Activated CD4-positive, alpha-beta memory T cell treated with anti-CD3 and anti-CD28 coated beads for 36 hours (primary cell): ENCODE measurements around the gene CCDC3. TPM values are rescaled to one million over a fixed set of nuclear protein-coding genes. Genes with fewer than 3 reads are reported as not detected.
A peak's percentile ranks its signal among the peaks of the same experiment; 100 is the strongest.

ENCODE experiments used
- CTCF ChIA-PET: fragments of 350-600 bp; sonication (Branson Sonifier 250); formaldehyde crosslinking; loops from one replicate; lab custom pipeline; 2021; ENCODE audit warnings: antibody characterized with exemption, inconsistent platforms; lab: Charles Lee
- POLR2A ChIA-PET: fragments of 350-600 bp; sonication (Branson Sonifier 250); formaldehyde crosslinking; loops from one replicate; lab custom pipeline; 2021; ENCODE audit warnings: antibody characterized with exemption; lab: Charles Lee
- DNase-seq: peaks from one replicate; pipeline ENCODE4 v3.0.0-alpha.2; 2020
- H3K27ac Mint-ChIP-seq: one replicate; pipeline ENCODE4 v1.8.0; 2021; ENCODE audit warnings: mixed read lengths
- H3K27me3 Mint-ChIP-seq: one replicate; pipeline ENCODE4 v1.8.0; 2021; ENCODE audit warnings: mixed read lengths
- H3K36me3 Mint-ChIP-seq: one replicate; pipeline ENCODE4 v1.8.0; 2021; ENCODE audit warnings: mixed read lengths
- H3K4me1 Mint-ChIP-seq: one replicate; pipeline ENCODE4 v1.8.0; 2021; ENCODE audit warnings: low read depth, mixed read lengths
- H3K4me3 Mint-ChIP-seq: one replicate; pipeline ENCODE4 v1.8.0; 2021; ENCODE audit warnings: mild to moderate bottlenecking, mixed read lengths
- H3K9me3 Mint-ChIP-seq: one replicate; pipeline ENCODE4 v1.8.0; 2021; ENCODE audit warnings: mixed read lengths
- intact Hi-C: fragments of 100-400 bp; cut with micrococcal nuclease; formaldehyde crosslinking; loops from one replicate; pipeline ENCODE4 v1.15.1; 2023
- total RNA-seq, 2 experiments: library from RNA; stranded (reverse); gene quantifications; one replicate each; pipeline ENCODE4 v1.2.3, GENCODE V29; 2021

The CCDC3 gene
- under 1 TPM; 0.34 to 0.45 TPM for total RNA-seq

GRCh38 chr10:13001041-13001886, at the start of gene CCDC3:
Gene CCDC3 (minus strand): TSS chr10:13001713. CDS start chr10:13001570, 143 bp downstream.
- no peaks in the 10 kb centered on the region for H3K36me3 Mint-ChIP-seq
- ChIA-PET CTCF (no interaction called here), POLR2A (no interaction called here)
- intact Hi-C loops = no loop called here
- H3K4me1 Mint-ChIP-seq = peaks cover 3% of the 10 kb centered on the region
- no peaks in the 10 kb centered on the region for H3K9me3 Mint-ChIP-seq
- peaks cover 52% of the 10 kb centered on the region for H3K27me3 Mint-ChIP-seq
- peak within 1 kb of the TSS; percentile 49 for H3K4me3 Mint-ChIP-seq
- DNase-seq = peak; percentile 22
- H3K27ac Mint-ChIP-seq = no peak within 1 kb of the TSS

GRCh38 chr10:13051126-13051694, 49.7 kb upstream of the CCDC3 start:
- Mint-ChIP-seq H3K36me3 (no peaks in the 10 kb centered on the region), H3K4me3 (no peak overlapping the region), H3K27me3 (peaks cover 19% of the 10 kb centered on the region), H3K27ac (no peak overlapping the region), H3K4me1 (no peaks in the 10 kb centered on the region), H3K9me3 (no peaks in the 10 kb centered on the region)
- POLR2A ChIA-PET = no interaction called here
- no peak for DNase-seq
- intact Hi-C loops = no loop called here
- CTCF ChIA-PET = no interaction called here

GRCh38 chr10:13049774-13050420, 48.4 kb upstream of the CCDC3 start:
- Mint-ChIP-seq H3K27ac (no peak overlapping the region), H3K36me3 (no peaks in the 10 kb centered on the region), H3K4me1 (no peaks in the 10 kb centered on the region), H3K27me3 (peaks cover 17% of the 10 kb centered on the region), H3K4me3 (no peak overlapping the region), H3K9me3 (no peaks in the 10 kb centered on the region)
- CTCF ChIA-PET = no interaction called here
- intact Hi-C loops = no loop called here
- POLR2A ChIA-PET = no interaction called here
- DNase-seq = no peak

GRCh38 chr10:13048762-13049161, 47.2 kb upstream of the CCDC3 start:
- Mint-ChIP-seq H3K9me3 (no peaks in the 10 kb centered on the region), H3K36me3 (no peaks in the 10 kb centered on the region), H3K27me3 (peaks cover 17% of the 10 kb centered on the region), H3K27ac (no peak overlapping the region), H3K4me3 (no peak overlapping the region), H3K4me1 (no peaks in the 10 kb centered on the region)
- CTCF ChIA-PET = no interaction called here
- POLR2A ChIA-PET = no interaction called here
- intact Hi-C loops = no loop called here
- DNase-seq = no peak

GRCh38 chr10:13047529-13048206, 46.2 kb upstream of the CCDC3 start:
- Mint-ChIP-seq H3K4me1 (no peaks in the 10 kb centered on the region), H3K4me3 (no peak overlapping the region), H3K27ac (no peak overlapping the region), H3K27me3 (peaks cover 17% of the 10 kb centered on the region), H3K36me3 (no peaks in the 10 kb centered on the region), H3K9me3 (peaks cover 4% of the 10 kb centered on the region)
- no peak for DNase-seq
- intact Hi-C loops = no loop called here
- CTCF ChIA-PET = no interaction called here
- POLR2A ChIA-PET = interaction anchor here (1.0 kb wide), 1 partner anchor 484 kb away, joined by 3 read pairs; no protein-coding TSS in a partner anchor

GRCh38 chr10:13046851-13047528, 45.5 kb upstream of the CCDC3 start:
- intact Hi-C loops = no loop called here
- POLR2A ChIA-PET = interaction anchor here (1.0 kb wide), 1 partner anchor 483 kb away, joined by 3 read pairs; no protein-coding TSS in a partner anchor
- CTCF ChIA-PET = no interaction called here
- DNase-seq = no peak
- Mint-ChIP-seq H3K4me3 (no peak overlapping the region), H3K9me3 (peaks cover 4% of the 10 kb centered on the region), H3K4me1 (no peaks in the 10 kb centered on the region), H3K27ac (no peak overlapping the region), H3K36me3 (no peaks in the 10 kb centered on the region), H3K27me3 (peaks cover 19% of the 10 kb centered on the region)

GRCh38 chr10:13043520-13043919, 42.0 kb upstream of the CCDC3 start:
- peaks cover 4% of the 10 kb centered on the region for H3K9me3 Mint-ChIP-seq
- no peak overlapping the region for H3K4me3 Mint-ChIP-seq
- ChIA-PET POLR2A (no interaction called here), CTCF (no interaction called here)
- H3K4me1 Mint-ChIP-seq = no peaks in the 10 kb centered on the region
- intact Hi-C loops = no loop called here
- H3K36me3 Mint-ChIP-seq = no peaks in the 10 kb centered on the region
- peaks cover 9% of the 10 kb centered on the region for H3K27me3 Mint-ChIP-seq
- DNase-seq = no peak
- no peak overlapping the region for H3K27ac Mint-ChIP-seq

- no peak overlapping the region for H3K27ac Mint-ChIP-seq
- H3K4me1 Mint-ChIP-seq = no peaks in the 10 kb centered on the region
- ChIA-PET POLR2A (no interaction called here), CTCF (interaction anchor here (1.6 kb wide), 1 partner anchor 35 kb away, joined by 4 read pairs; no protein-coding TSS in a partner anchor)
- H3K9me3 Mint-ChIP-seq = peaks cover 4% of the 10 kb centered on the region
- DNase-seq = no peak
- H3K36me3 Mint-ChIP-seq = no peaks in the 10 kb centered on the region
- peaks cover 5% of the 10 kb centered on the region for H3K27me3 Mint-ChIP-seq
- intact Hi-C loops = no loop called here
- no peak overlapping the region for H3K4me3 Mint-ChIP-seq
Observed at GRCh38 chr10:13039761-13040160, 38.2 kb upstream of the CCDC3 start.

GRCh38 chr10:13038391-13038790, 36.9 kb upstream of the CCDC3 start:
- H3K27ac Mint-ChIP-seq = no peak overlapping the region
- ChIA-PET CTCF (interaction anchor here (1.1 kb wide), 1 partner anchor 37 kb away, joined by 3 read pairs; no protein-coding TSS in a partner anchor), POLR2A (no interaction called here)
- peaks cover 5% of the 10 kb centered on the region for H3K27me3 Mint-ChIP-seq
- H3K9me3 Mint-ChIP-seq = peaks cover 2% of the 10 kb centered on the region
- intact Hi-C loops = no loop called here
- no peaks in the 10 kb centered on the region for H3K4me1 Mint-ChIP-seq
- H3K36me3 Mint-ChIP-seq = no peaks in the 10 kb centered on the region
- H3K4me3 Mint-ChIP-seq = no peak overlapping the region
- DNase-seq = no peak

- Mint-ChIP-seq H3K27ac (no peak overlapping the region), H3K4me1 (no peaks in the 10 kb centered on the region), H3K9me3 (no peaks in the 10 kb centered on the region), H3K36me3 (no peaks in the 10 kb centered on the region), H3K4me3 (no peak overlapping the region), H3K27me3 (peaks cover 5% of the 10 kb centered on the region)
- POLR2A ChIA-PET = no interaction called here
- intact Hi-C loops = no loop called here
- no peak for DNase-seq
- CTCF ChIA-PET = interaction anchor here (1.1 kb wide), 1 partner anchor 37 kb away, joined by 3 read pairs; no protein-coding TSS in a partner anchor
Observed at GRCh38 chr10:13037832-13038231, 36.3 kb upstream of the CCDC3 start.

- DNase-seq = no peak
- intact Hi-C loops = no loop called here
- no peaks in the 10 kb centered on the region for H3K36me3 Mint-ChIP-seq
- H3K9me3 Mint-ChIP-seq = no peaks in the 10 kb centered on the region
- peaks cover 2% of the 10 kb centered on the region for H3K27me3 Mint-ChIP-seq
- no peaks in the 10 kb centered on the region for H3K4me1 Mint-ChIP-seq
- CTCF ChIA-PET = no interaction called here
- no peak overlapping the region for H3K27ac Mint-ChIP-seq
- POLR2A ChIA-PET = no interaction called here
- H3K4me3 Mint-ChIP-seq = no peak overlapping the region
Observed at GRCh38 chr10:13036841-13037240, 35.3 kb upstream of the CCDC3 start.
